Measurements from ENCODE around the gene ZNF213.
"Not testable (repeated sequence)": the region's sequence is repeated elsewhere in the genome, so short reads cannot be mapped to it uniquely, and the experiment has no call there.

ZNF213 gene

DNA sequence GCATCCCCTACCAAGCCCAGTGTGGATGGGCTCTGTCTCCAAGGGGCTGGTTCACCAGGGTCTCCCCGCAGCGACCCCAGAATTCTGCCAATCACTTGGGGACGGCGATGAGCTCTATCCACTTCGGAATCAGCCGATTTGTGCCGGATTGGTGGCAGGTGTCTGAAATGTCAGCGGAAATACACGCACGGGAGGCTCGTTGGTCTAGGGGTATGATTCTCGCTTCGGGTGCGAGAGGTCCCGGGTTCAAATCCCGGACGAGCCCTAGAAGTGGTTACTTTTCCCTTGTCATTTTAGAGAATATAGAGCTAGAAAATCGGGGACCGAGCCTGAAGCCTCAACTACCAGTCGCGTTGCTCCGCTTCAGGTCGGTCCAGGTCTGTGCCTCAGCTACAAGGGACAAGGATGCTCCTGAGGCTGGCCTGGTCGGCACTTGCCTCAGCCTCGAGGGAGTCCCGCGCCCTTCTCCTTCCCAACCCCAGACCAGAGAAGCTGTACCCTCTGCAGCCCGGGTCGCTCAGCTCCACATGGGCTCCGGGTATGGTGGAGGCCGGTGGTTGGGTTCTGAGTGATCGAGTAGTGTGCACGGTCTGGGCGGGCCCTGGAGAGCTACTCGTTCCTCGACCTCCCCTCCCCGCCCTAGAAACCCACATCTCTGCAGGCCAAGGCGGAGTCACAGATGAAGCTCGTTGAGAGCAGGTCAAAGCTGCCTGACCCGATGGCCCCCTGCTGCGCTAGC is 37.2 kb downstream of the ZNF213 start:
- DNase-seq, result no peak

DNA sequence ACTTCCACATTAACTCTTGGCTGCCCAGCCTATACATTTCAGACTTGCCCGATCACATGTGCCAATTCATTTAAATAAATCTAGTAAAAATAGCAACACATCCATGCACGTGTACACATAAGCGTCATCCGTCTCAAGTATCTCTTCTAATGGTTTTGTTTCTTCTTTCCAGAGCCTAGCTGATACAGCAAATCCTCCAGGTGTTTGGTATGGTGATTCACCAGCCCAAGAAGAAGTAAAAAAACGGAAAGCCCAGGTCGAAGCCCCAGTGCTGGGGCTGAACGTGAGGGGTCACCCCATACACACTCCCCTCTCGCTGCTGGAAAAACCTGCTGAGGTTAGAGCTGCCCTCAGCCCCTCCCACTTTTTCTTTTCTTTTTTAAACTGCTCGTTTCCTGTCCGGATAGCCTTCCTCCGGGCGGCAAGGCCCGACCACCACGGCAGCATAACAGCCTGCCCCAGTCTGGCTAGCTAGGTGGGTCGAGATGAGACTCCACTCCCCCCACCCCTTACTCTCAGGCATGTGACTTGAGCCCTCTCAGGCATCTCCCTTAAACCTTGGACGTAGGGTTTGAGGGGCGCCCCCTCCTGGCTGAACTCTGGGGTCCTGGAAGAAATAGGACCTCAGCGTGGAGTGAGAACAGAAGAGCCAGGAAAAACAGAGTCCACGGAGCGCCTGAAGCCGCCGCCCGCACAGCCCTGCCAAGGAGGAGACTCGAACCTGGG is 39.2 kb downstream of the ZNF213 start:
- DNase-seq, result no peak

DNA sequence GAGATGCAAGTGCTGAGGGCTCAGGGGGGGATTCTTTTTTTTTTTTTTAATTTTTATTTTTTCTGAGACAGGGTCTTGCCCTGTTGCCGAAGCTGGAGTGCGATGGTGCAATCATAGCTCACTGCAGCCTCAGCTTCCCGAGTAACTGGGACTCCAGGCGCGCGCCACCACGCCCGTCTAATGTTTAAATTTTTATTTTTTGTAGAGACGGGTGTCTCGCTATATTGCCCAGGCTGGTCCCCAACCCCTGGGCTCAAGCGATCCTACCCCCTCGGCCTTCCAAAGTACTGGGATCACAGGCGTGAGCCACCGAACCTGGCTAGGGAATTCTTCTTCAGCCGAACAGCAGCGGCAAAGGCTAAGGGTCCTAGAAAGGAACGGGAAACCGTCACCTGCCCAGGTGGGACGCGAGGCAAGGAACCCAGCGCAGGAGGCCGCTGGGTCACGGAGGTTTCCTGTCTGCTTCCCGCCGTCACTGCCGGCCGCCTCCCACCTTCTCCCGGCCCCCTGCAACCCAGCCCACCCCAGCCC is 39.9 kb downstream of the ZNF213 start:
- DNase-seq, result no peak

DNA sequence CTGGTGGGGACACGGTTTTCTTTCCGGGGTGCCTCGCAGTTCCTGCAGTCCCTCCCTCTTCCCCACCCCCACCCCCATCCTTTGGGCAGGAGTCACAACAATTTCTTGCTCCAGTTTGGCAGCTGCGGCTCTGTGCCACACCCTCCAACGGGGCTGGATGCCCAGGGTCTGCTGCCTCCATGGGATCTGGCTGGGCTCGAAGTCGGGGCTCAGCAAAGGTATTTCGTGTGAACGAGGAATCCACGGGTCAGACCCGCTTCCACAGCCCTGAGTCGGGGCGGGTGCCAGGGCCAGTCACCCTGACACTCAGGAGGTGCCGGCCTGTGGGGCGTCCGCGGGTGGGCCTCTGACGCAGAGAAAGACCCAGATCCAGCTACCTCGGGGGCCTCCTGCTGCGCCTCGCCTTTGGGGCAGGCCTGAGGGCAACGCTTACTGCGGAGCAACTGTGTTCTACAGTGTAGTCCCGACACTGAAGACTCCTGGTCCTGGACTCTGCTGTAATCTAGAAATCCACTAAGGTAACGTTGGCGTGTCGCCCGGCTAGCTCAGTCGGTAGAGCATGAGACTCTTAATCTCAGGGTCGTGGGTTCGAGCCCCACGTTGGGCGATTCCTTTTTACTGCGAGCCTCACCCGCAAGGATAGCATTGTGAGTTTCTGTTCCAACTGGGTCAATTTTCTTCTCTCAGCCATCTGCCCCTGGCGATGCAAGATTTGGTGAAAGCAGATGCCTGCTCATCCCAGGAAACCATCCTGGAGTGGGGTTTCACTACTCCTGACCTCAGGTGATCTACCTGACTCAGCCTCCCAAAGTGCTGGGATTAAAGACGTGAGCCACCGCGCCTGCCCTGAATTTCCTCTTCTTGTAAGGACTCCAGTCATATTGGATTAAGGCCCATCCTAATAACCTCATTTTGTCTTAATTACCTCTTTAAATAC is 40.6 kb downstream of the ZNF213 start:
- DNase-seq, result no peak

DNA sequence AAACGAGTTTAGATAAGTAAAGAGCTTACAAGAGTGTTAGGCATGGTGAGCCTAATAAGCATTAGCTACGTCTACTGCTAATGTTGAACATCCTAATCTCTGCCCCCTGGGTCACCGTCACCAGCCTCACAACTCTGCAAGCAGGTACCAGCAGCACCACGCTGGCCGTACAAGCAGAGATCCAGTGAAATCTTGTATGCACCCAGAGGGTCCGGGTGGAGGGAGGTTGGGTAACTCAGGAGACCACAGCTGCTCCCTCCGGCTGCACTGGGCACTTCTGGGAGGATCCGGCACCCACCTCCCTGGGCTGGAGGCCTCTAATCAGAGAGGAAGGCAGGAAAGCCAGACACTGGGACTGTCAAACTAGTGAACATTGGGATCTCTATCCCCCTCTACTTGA is 44.8 kb downstream of the ZNF213 start:
- DNase-seq, result no peak

DNA sequence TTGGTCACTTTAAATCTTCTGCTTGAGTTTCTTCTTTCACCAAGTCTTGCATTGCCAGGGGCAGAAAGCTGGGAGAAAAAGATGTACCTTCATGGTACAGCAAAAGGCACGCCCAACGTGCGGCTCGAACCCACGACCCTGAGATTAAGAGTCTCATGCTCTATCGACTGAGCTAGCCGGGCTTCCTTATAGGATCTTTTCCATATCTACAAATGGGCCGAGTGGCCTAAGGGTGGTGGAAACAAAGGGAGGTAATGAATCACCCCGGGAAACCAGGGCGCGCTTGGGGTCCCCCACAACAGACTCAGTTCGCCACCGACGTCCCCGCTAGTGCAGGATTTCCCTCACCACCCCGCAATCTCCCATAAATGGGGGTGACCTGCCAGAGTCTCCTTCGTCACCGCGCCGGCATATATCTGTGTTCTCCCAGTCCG is 45.6 kb downstream of the ZNF213 start:
- DNase-seq, result no peak

DNA sequence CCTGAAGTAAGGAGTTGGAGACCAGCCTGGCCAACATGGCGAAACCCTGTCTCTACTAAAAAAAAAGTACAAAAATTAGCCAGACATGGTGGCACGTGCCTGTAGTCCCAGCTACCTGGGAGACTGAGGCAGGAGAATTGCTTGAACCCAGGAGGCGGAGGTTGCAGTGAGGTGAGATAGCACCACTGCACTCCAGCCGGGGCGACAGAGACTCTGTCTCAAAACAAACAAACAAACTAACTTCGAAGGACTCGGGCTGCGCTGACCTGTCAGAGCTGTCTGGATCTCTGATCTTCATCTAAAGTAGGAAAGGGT is 47.4 kb downstream of the ZNF213 start:
- not testable (repeated sequence) for DNase-seq

DNA sequence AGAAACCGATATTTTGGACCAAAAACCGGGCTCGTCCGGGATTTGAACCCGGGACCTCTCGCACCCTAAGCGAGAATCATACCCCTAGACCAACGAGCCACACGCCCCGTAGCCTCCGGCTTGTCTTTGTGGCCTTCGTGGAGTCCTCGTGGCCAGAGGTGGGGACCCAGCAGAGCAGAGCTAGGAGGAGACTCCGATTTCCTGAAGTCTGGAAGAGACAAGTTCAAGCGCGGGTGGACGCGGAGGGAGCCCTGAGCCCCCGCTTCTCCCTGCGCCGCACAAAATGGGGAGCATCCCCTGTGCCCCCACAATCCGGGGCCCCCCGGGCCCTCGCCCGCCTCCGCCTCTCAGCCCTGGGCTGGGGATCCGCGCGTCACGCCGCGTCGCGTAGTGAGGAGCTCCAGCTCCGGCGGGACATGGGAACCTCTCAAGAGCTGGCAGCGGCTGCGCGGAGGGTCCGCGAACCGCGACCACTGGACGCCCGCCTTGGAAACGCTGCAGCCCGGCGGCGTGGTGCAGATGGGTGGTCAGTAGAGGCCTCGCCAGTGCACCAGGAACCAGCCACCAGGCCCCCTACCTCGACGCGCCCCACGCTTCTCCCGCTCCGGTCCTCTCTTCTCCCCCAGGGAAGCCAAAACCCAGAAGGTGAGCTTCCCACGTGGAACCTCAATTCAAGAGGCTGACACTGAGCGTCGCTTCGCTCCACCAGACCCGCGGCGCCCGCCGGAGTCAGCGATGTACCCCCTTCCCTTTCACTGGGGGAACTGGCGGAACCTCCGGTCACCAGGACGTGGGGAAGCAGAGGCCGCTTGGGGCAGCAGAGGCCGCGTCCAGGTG is 48.0 kb downstream of the ZNF213 start:
- DNase-seq, result no peak

DNA sequence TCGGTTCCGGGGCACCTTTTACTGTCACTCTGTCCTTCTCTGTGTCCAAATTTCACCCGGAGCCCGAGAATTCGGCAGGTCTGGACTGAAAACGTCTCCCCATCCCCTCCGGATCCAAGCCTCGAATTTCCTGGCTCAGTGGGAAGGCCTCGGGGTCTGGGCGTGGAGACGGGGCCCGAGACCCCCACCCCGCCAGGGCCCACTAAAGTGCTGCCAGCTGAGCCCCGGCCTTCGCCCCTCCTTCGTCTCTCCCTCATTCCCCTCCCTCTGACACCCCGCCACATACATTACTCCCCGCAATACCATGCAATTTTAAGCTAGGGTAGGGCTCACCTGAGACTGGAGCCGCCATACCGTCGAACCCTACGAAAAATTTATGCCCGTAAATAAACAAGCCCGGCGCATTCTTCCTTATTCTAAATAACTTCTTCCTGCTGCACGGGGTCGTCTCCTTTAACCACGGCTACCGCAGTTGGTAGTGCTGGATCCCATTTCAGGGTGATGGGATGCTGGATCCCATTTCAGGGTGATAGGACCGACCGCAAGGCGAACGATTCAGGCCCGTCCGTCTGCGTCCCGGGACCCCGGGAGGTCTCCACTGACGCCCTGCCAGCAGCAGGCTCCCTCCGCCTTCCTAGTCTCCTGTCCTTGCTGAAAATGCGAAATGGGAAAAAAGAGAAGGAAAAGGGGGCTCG is 48.8 kb downstream of the ZNF213 start:
- no peak for DNase-seq

DNA sequence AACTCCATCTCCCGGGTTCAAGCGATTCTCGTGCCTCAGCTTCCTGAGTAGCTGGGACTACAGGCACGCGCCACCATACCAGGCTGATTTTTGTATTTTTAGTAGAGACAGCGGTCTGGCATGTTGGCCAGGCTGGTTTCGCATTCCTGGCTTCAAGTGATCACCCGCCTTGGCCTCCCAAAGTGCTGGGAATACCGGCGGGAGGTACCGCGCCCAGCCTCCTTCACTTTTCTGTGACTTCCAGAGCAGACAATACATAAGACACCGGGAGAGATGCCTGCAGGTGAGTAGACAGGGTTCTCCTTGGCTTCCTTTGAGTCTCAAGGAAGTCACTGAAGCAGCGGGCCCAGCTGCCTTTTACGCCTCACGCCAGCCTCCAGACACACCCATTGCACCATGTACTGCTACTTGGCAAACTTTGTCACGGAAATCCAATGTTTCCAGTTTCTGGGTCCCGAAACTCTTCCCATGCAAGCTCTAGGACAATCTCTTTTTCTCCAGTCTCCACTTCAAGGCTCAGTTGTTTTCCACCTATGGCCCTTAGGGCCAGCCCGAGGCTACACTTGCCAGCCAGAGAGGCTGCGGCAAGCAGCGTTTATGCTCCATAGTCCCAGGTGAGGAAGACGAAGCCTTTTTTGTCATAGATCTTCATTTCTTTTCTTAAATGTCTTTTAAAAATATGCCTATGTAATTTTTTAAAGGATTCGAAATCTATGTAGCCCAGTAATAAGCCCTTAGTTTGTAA is 52.3 kb downstream of the ZNF213 start:
- no peak for DNase-seq

DNA sequence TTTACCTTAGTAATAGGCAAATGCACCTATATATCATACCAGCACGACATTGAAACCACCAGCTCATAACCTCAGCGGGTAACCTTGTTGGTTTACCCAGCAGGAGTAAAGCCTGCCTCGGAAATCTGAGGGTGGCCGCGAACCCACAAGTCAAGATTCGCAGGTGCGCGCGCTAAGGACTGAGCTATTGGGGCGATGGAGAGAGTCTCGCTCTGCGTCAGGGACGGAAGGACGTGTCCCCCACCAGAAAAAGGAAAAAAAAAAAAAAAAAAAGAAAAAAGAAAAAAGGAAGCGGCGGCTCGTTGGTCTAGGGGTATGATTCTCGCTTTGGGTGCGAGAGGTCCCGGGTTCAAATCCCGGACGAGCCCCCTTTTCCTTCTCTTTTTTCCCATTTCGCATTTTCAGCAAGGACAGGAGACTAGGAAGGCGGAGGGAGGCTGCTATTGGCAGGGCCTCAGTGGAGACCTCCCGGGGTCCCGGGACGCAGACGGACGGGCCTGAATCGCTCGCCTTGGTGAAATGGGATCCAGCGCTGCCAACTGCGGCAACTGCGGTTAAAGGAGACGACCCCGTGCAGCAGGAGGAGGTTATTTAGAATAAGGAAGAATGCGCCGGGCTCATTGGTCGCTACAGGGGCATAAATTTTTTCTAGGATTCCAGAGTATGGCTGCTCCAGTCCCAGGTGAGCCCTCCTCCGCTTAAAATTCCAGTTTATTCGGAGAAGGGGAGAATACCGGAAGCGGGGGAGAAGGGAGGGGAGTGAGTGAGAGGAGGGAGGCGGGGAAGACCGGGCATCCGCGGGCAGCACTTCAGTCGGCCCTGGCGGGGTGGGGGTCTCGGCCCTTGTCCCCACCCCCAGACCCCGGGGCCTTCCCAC is 53.2 kb downstream of the ZNF213 start, which contains the start of gene OR1F1:
Gene OR1F1, plus strand, starts transcription at position 407 of the 877 bp plus-strand sequence.
- DNase-seq, result no peak

DNA sequence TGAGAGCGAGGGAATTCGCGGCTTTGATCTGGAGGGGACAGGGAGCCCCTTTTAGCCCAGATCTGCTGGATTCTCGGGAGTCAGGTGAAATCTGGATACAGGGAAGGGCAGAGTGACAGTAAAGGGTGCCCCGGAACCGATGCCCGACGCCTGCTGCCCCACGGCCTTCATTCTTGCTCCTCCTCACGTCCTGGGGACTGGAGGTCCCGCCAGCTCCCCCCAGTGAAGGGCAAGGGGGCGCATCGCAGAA is 53.8 kb downstream of the ZNF213 start:
- DNase-seq, result no peak

DNA sequence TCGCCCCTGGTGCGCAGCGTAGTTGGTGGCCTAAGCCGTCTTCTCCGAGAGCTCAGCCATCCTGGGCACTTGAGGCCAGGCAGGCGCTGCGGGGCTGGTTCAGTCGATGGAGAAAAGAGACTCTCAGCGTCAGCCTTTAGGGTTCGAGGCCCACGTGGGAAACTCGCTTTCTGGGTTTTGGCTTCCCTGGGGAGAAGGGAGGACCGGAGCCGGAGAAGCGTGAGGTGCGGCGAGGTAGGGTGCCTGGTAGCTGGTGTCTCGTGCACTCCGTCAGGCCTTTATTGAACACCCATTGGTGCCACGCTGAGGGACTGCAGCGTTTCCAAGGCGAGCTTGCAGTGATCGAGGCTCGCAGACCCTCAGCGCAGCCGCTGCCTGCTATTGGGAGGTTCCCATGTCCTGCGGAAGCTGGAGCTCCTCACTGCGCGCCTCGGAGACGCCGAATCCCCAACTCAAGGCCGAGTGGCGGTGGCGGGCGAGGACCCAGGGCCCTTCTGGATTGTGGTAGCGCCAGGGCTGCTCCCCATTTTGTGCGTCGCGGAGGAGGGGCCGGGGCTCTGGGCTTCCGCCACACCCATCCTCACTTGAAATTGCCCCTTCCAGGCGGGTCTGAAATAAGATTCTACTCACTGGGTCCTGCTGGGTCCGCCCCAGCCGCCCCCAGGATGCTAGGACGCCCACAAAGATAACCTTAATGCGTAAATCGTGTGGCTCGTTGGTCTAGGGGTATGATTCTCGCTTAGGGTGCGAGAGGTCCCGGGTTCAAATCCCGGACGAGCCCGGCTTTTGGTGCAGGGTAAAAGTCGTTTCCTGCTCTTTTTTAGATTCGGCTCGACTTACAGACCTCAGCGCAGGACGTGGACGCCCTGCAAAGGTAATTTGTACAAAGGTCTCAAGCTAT is 54.3 kb downstream of the ZNF213 start:
- no peak for DNase-seq

DNA sequence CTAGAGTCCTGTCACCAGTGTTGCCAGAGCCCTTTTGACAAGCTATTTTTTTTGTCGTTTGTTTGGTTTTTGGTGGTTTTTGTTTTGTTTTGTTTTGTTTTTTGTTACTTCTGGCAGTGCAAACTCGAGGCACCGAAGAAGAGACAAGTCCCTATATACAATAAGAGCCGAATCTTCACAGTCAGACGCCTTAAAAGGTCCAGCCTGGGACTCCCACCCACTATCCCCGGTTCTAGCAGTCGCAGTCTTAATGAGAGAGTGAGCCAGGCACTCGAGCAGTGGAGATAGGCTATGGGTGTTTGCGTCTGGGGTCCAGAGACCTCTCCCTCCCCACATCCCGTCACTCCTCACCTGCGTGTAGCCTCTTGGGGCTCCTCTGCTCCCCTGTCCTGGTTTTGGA is 55.0 kb downstream of the ZNF213 start:
- DNase-seq, result no peak

DNA sequence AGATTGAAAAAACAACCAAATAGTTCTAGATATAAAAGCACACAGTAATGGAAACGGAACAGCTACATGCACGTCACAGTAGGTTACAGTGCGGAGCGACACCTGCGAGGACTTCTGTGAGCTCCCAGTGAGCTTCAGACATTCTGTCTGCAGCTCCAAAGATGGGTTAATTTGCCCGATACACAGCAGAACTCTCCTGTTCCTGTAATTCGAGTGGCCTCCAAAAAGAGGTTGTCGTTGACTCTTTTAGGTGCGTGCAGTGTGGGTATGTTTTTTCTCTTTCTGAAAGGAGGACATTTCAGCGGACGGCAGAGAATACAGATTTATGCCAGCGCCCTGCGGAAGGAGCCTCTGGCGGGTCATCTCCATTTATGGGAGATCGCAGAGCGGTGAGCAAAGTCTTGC is 56.1 kb downstream of the ZNF213 start:
- no peak for DNase-seq
